ENCODE results near the gene TMEM163. TPM values are rescaled to one million over a fixed set of nuclear protein-coding genes. Genes with fewer than 3 reads are reported as not detected.

Gene TMEM163
- total and polyA plus RNA-seq, 4 donors = 5.8 to 46.9 (median 29.8) TPM

DNA sequence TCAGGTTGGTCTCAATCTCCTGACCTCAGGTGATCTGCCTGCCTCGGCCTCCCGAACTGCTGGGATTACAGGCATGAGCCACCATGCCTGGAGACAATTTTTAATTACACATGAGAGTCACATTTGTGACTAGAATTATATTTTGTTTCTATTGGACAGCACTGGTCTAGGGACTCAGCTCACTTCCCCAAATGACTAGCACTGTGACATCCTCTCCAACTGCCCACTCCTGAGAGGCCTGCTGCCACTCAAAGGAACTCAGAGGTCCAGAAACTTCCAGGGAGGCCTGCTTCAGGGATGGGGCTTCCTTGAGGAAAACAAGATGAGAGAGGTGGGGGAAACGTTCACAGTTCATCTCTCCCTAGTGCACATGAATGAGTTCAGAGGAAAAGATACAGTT lies 29.5 kb downstream of the TMEM163 start:
- WGBS, 2 donors = 83 to 87% methylated on average over 3 of the region's 3 CpGs
- Histone ChIP-seq H3K4me1 (ENCODE audit: control insufficient read depth in 5 of 5, insufficient read depth in 5 of 5, low read length in 5 of 5) (peaks cover 0 to 5% (median 0%) of the 10 kb centered on the region in 5 donors), H3K27ac (ENCODE audit: low read depth in 1 of 2, low read length in 1 of 2) (no peak overlapping the region), H3K9me3 (ENCODE audit: control insufficient read depth in 4 of 4, insufficient read depth in 3 of 4, low read length in 3 of 4) (peaks cover 0 to 2% (median 0%) of the 10 kb centered on the region in 4 donors), H3K4me3 (no peak overlapping the region), H3K27me3 (ENCODE audit: control insufficient read depth in 3 of 3, insufficient read depth in 3 of 3, low read length in 2 of 3) (no peaks in the 10 kb centered on the region), H3K9ac (ENCODE audit: insufficient read depth in 1 of 2, low read length in 2 of 2) (no peak overlapping the region), H3K36me3 (ENCODE audit: control insufficient read depth in 4 of 4, insufficient read depth in 4 of 4, low read length in 4 of 4) (no peaks in the 10 kb centered on the region)
- DNase-seq = no peak
- no peak for TF ChIP-seq CTCF (IDR thresholded peaks at IDR 0.05; ENCODE audit: control extremely low read depth, extremely low read depth)
- ATAC-seq (ENCODE audit: insufficient read depth, low FRiP score) = no peak

- no peak for TF ChIP-seq CTCF (IDR thresholded peaks at IDR 0.05; ENCODE audit: control extremely low read depth, extremely low read depth)
- Histone ChIP-seq H3K4me1 (ENCODE audit: control insufficient read depth in 5 of 5, insufficient read depth in 5 of 5, low read length in 5 of 5) (peaks cover 0 to 8% (median 0%) of the 10 kb centered on the region in 5 donors), H3K27ac (ENCODE audit: low read depth in 1 of 2, low read length in 1 of 2) (no peak overlapping the region), H3K9ac (ENCODE audit: insufficient read depth in 1 of 2, low read length in 2 of 2) (no peak overlapping the region), H3K4me3 (no peak overlapping the region), H3K36me3 (ENCODE audit: control insufficient read depth in 4 of 4, insufficient read depth in 4 of 4, low read length in 4 of 4) (no peaks in the 10 kb centered on the region), H3K27me3 (ENCODE audit: control insufficient read depth in 3 of 3, insufficient read depth in 3 of 3, low read length in 2 of 3) (no peaks in the 10 kb centered on the region), H3K9me3 (ENCODE audit: control insufficient read depth in 4 of 4, insufficient read depth in 3 of 4, low read length in 3 of 4) (no peaks in the 10 kb centered on the region)
- 84 to 87% methylated on average over 3 of the region's 3 CpGs for WGBS, 2 donors
- ATAC-seq (ENCODE audit: insufficient read depth, low FRiP score) (no peak), DNase-seq (no peak)
Measured at GRCh38 chr2:134685967-134686366, 32.8 kb downstream of the TMEM163 start.

GRCh38 chr2:134683561-134684112 lies 35.2 kb downstream of the TMEM163 start:
- 31 to 50% methylated on average over 2 of the region's 2 CpGs for WGBS, 2 donors
- no peaks in the 10 kb centered on the region for H3K9me3 ChIP-seq (ENCODE audit: control insufficient read depth in 4 of 4, insufficient read depth in 3 of 4, low read length in 3 of 4)
- H3K4me3 ChIP-seq = no peak overlapping the region
- ATAC-seq (ENCODE audit: insufficient read depth, low FRiP score) (peak; percentile 65), DNase-seq (no peak)
- no peak for TF ChIP-seq CTCF (IDR thresholded peaks at IDR 0.05; ENCODE audit: control extremely low read depth, extremely low read depth)
- H3K4me1 ChIP-seq (ENCODE audit: control insufficient read depth in 5 of 5, insufficient read depth in 5 of 5, low read length in 5 of 5) = peaks cover 0 to 8% (median 0%) of the 10 kb centered on the region in 5 donors
- H3K9ac ChIP-seq (ENCODE audit: insufficient read depth in 1 of 2, low read length in 2 of 2) = no peak overlapping the region
- no peaks in the 10 kb centered on the region for H3K27me3 ChIP-seq (ENCODE audit: control insufficient read depth in 3 of 3, insufficient read depth in 3 of 3, low read length in 2 of 3)
- H3K27ac ChIP-seq (ENCODE audit: low read depth in 1 of 2, low read length in 1 of 2) = peak overlapping the region in 1 of 2 donors; percentile 26
- H3K36me3 ChIP-seq (ENCODE audit: control insufficient read depth in 4 of 4, insufficient read depth in 4 of 4, low read length in 4 of 4) = no peaks in the 10 kb centered on the region

- no peak overlapping the region for H3K9ac ChIP-seq (ENCODE audit: insufficient read depth in 1 of 2, low read length in 2 of 2)
- DNase-seq (no peak), ATAC-seq (ENCODE audit: insufficient read depth, low FRiP score) (no peak)
- peaks cover 0 to 12% (median 0%) of the 10 kb centered on the region in 5 donors for H3K4me1 ChIP-seq (ENCODE audit: control insufficient read depth in 5 of 5, insufficient read depth in 5 of 5, low read length in 5 of 5)
- no peak for TF ChIP-seq CTCF (IDR thresholded peaks at IDR 0.05; ENCODE audit: control extremely low read depth, extremely low read depth)
- no peak overlapping the region for H3K27ac ChIP-seq (ENCODE audit: low read depth in 1 of 2, low read length in 1 of 2)
- H3K4me3 ChIP-seq = no peak overlapping the region
- no peaks in the 10 kb centered on the region for H3K36me3 ChIP-seq (ENCODE audit: control insufficient read depth in 4 of 4, insufficient read depth in 4 of 4, low read length in 4 of 4)
- H3K27me3 ChIP-seq (ENCODE audit: control insufficient read depth in 3 of 3, insufficient read depth in 3 of 3, low read length in 2 of 3) = no peaks in the 10 kb centered on the region
- WGBS, 2 donors = 38 to 67% methylated on average over 3 of the region's 3 CpGs
- peaks cover 0 to 3% (median 0%) of the 10 kb centered on the region in 4 donors for H3K9me3 ChIP-seq (ENCODE audit: control insufficient read depth in 4 of 4, insufficient read depth in 3 of 4, low read length in 3 of 4)
Measured at GRCh38 chr2:134682726-134683125, 36.1 kb downstream of the TMEM163 start.
